ENCODE measurements around the gene ASB11. TPM values are rescaled to one million over a fixed set of nuclear protein-coding genes. Genes with fewer than 3 reads are reported as not detected.

The ASB11 gene
- total RNA-seq (2014; rRNA removed; shearing (Covaris generic)), result not detected in 2 replicates

- no peak for DNase-seq (ENCODE audit: low read depth)
Observed at GRCh38 chrX:15315509-15315908, at the start of gene ASB11. ASB11 (minus strand) TSS chrX:15315640; CDS start chrX:15315605, 35 bp downstream.

GRCh38 chrX:15359701-15360100, 44.3 kb upstream of the ASB11 start:
- no peak for DNase-seq (ENCODE audit: low read depth)

GRCh38 chrX:15358533-15358932, 43.1 kb upstream of the ASB11 start:
- no peak for DNase-seq (ENCODE audit: low read depth)

GRCh38 chrX:15356444-15356843, 41.0 kb upstream of the ASB11 start:
- no peak for DNase-seq (ENCODE audit: low read depth)

- no peak for DNase-seq (ENCODE audit: low read depth)
Observed at GRCh38 chrX:15350329-15350996, 35.0 kb upstream of the ASB11 start.

GRCh38 chrX:15349046-15349445, 33.6 kb upstream of the ASB11 start:
- peak; percentile 15 for DNase-seq (ENCODE audit: low read depth)

GRCh38 chrX:15345976-15346375, 30.5 kb upstream of the ASB11 start:
- DNase-seq (ENCODE audit: low read depth), result no peak

GRCh38 chrX:15344106-15344505, 28.7 kb upstream of the ASB11 start:
- no peak for DNase-seq (ENCODE audit: low read depth)

- DNase-seq (ENCODE audit: low read depth), result no peak
Observed at GRCh38 chrX:15343075-15343476, 27.6 kb upstream of the ASB11 start.

- DNase-seq (ENCODE audit: low read depth), result no peak
Observed at GRCh38 chrX:15340867-15341266, 25.4 kb upstream of the ASB11 start.

- peak; percentile 55 for DNase-seq (ENCODE audit: low read depth)
Observed at GRCh38 chrX:15336023-15336413, 20.6 kb upstream of the ASB11 start.

- peak; percentile 96 for DNase-seq (ENCODE audit: low read depth)
Observed at GRCh38 chrX:15335135-15336022, 19.9 kb upstream of the ASB11 start, which contains the start of gene PIGA. PIGA (minus strand) TSS chrX:15335523; CDS start chrX:15331930, 3,593 bp downstream.

GRCh38 chrX:15334561-15334960, 19.1 kb upstream of the ASB11 start:
- DNase-seq (ENCODE audit: low read depth), result peak; percentile 5

GRCh38 chrX:15328821-15329220, 13.4 kb upstream of the ASB11 start:
- DNase-seq (ENCODE audit: low read depth), result no peak

GRCh38 chrX:15328131-15328530, 12.7 kb upstream of the ASB11 start:
- DNase-seq (ENCODE audit: low read depth), result no peak

GRCh38 chrX:15322472-15322871, 7.0 kb upstream of the ASB11 start:
- no peak for DNase-seq (ENCODE audit: low read depth)

GRCh38 chrX:15322072-15322471, 6.6 kb upstream of the ASB11 start:
- no peak for DNase-seq (ENCODE audit: low read depth)

GRCh38 chrX:15321447-15321846, 6.0 kb upstream of the ASB11 start:
- DNase-seq (ENCODE audit: low read depth), result no peak

- no peak for DNase-seq (ENCODE audit: low read depth)
Observed at GRCh38 chrX:15320297-15320696, 4.9 kb upstream of the ASB11 start.

GRCh38 chrX:15319075-15319474, 3.6 kb upstream of the ASB11 start:
- DNase-seq (ENCODE audit: low read depth), result no peak

- DNase-seq (ENCODE audit: low read depth), result no peak
Observed at GRCh38 chrX:15314472-15314871, 968 bp downstream of the ASB11 start.

- DNase-seq (ENCODE audit: low read depth), result no peak
Observed at GRCh38 chrX:15311119-15311518, 4.3 kb downstream of the ASB11 start.

GRCh38 chrX:15310117-15310516, 5.3 kb downstream of the ASB11 start:
- DNase-seq (ENCODE audit: low read depth), result no peak
